Tibial nerve (tissue), 3 donors: ENCODE results near the gene ZFPM1.

Experiments
- POLR2A ChIP-seq, 2 donors: fragments of 450-650 bp; IDR thresholded peaks; one replicate each; pipeline ENCODE4 v1.6.1; 2017; ENCODE audit warnings: antibody characterized with exemption in 2 of 2, mild to moderate bottlenecking in 2 of 2, moderate library complexity in 2 of 2
- TF ChIP-seq, protein P1 (sequence below), 5 experiments: fragments of 200-600 bp in 3 of 5; fragments of 450-650 bp in 2 of 5; sonication (generic) in 3 of 5; IDR thresholded peaks; one replicate each; pipeline ENCODE4 v1.5.1; 2016 to 2019; ENCODE audit warnings: antibody characterized with exemption in 5 of 5, mild to moderate bottlenecking in 3 of 5, moderate library complexity in 2 of 5

DNA sequence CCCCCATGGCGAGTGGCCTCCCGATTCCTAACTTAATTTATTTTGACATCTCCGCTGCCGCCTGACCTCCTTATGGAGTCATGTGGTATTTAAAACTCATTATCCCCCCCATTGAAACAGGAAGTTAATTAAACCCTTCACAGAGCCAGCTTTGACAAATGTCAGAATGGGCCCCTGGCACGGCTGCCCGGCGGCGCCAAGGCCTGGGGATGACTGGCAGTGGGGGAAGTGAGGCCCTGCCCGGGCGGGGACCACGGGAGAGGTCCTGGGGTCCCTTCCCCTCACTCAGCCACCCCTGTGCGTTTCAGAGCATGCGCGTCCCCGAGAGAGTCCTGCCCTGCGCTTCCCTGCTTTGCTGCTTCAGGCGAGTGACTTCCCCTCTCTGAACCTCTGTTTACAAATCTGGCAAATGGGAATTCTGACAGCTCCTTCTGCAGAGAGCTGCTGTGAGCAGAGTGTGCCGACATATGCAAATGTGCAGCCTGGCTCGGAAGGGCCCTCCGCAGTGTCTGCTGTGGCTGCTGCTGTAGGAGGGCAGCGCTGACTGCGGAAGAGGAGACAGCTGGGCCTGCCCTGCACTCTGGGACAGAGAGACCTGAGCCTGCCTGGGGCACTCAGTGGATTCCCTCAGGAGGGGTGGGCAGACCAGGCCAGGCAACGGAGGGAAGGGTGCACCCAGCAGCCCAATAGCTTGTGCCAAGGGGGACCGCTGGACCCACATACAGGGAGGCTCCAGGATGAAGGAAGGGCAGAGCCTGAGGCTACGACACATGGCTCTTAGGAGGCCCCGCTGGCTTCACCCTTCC, 4.4 kb upstream of the ZFPM1 start:
- TF ChIP-seq, protein P1, sequence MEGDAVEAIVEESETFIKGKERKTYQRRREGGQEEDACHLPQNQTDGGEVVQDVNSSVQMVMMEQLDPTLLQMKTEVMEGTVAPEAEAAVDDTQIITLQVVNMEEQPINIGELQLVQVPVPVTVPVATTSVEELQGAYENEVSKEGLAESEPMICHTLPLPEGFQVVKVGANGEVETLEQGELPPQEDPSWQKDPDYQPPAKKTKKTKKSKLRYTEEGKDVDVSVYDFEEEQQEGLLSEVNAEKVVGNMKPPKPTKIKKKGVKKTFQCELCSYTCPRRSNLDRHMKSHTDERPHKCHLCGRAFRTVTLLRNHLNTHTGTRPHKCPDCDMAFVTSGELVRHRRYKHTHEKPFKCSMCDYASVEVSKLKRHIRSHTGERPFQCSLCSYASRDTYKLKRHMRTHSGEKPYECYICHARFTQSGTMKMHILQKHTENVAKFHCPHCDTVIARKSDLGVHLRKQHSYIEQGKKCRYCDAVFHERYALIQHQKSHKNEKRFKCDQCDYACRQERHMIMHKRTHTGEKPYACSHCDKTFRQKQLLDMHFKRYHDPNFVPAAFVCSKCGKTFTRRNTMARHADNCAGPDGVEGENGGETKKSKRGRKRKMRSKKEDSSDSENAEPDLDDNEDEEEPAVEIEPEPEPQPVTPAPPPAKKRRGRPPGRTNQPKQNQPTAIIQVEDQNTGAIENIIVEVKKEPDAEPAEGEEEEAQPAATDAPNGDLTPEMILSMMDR (IDR thresholded peaks at IDR 0.05) = no peak
- TF ChIP-seq POLR2A (IDR thresholded peaks at IDR 0.05) = no peak
